Endometrial microvascular endothelial cells (primary cell): ENCODE measurements around the gene AKAP5. TPM values are rescaled to one million over a fixed set of nuclear protein-coding genes. Genes with fewer than 3 reads are reported as not detected.

Source experiments
- in situ Hi-C: cut with HindIII; loops from 2 replicates; pipeline ENCODE4 v1.10.0; 2017; ENCODE audit warnings: low sequenced_read_pairs, low pct_unique_long_range_greater_than_20kb; ENCODE audit errors: inconsistent ontology term
- total RNA-seq: library from RNA; depleted of rRNA; stranded (reverse); fragments of >200 nt; gene quantifications from one replicate; pipeline ENCODE4 v1.2.3, GENCODE V29; 2015; ENCODE audit errors: inconsistent ontology term

Gene AKAP5
- total RNA-seq, 1 donor from 2014 or later = 0.56 TPM

- in situ Hi-C loops = no loop called here
Observed at GRCh38 chr14:64454671-64455070, 10.6 kb upstream of the AKAP5 start.

DNA sequence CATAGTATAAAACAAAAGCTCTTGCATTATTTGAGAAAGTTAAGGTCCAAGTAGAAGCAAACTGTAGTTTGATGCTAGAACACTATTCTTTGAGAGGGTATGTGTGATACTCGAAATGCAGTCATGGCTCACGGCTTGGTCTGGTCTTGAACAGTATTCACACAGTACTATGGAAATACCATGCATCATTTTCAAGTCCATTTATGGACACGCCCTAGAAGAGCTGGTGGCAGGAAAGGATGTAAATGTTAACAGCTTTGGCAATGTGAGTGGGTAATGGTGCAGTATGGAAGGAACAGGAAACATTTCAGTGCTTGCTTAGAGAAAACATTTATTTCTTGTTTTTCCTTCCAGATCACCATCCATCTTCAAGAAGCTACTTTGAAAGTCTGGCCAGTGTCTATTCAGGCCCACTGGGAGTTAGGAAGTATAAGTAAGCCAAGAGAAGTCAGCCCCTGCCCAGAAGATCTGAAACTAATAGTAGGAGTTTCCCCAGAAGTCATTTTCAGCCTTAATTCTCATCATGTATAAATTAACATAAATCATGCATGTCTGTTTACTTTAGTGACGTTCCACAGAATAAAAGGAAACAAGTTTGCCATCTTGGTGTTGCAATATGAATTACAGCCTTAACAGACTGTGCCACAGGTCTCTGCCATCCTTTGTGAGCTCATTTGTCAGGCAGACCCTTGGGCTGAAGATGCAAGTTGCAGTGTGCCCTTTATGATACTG is 5.7 kb upstream of the AKAP5 start:
- in situ Hi-C loops = no loop called here

DNA sequence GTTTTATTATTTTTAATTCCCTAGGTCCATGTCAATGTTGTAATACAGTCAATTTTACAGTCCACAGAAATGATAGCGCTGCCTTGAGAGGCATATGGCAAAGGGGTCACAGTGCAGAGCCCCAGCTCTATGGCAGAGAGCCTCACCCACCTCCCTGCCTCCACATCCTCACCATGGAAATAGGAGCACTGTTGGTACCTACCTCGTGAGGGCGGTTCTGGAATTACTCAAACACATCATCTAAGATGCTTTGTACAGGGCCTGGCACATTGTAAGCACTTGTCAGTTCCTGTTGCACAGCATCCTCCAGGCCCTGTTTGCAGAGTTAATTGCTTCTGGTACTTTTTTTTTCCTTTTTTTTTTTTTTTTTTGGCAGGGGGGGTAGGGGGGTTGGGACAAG is 4.1 kb upstream of the AKAP5 start:
- in situ Hi-C loops = no loop called here

- in situ Hi-C loops = no loop called here
Observed at GRCh38 chr14:64463195-64463594, 2.1 kb upstream of the AKAP5 start.

DNA sequence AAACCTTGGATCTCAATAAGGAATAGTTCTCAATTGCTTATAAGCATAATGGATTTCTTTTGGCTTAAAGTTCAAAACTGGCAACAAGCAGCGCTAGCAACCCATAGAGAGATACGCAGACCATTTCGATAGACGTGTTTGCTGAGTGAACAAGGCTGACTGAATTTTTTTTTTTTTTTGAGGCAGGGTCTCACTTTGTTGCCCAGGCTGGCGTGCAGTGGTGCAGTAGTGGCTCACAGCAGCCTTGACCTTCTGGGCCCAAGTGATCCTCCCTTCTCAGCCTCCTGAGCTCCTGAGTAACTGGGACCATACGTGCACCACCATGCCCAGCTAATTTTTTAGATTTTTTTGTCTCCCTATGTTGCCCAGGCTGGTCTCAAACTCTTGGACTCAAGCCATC is 1.4 kb upstream of the AKAP5 start:
- in situ Hi-C loops = no loop called here

DNA sequence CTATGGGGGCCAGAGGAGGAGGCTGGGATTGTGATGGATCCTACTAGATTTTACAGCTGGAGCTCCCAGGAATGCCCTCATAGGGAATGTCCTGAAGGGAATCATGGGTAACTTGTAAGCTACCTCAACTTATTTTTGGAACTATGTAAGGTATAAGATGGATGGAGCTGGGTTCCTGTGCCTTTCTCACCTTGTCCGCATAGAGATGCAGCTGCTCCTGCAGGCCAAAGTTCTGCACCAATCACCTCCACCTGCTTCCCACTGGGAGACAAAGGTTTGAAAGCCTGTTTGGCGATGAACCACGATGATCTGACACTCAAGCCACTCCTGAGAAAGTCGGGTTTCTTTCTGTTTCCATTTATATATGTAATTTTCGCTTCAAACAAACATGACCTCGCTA is 648 bp upstream of the AKAP5 start:
- in situ Hi-C loops = no loop called here

- in situ Hi-C loops = no loop called here
Observed at GRCh38 chr14:64465831-64466554, 694 bp downstream of the AKAP5 start.

- in situ Hi-C loops = no loop called here
Observed at GRCh38 chr14:64467101-64467500, 1.8 kb downstream of the AKAP5 start.

- in situ Hi-C loops = no loop called here
Observed at GRCh38 chr14:64467566-64467965, 2.3 kb downstream of the AKAP5 start.

GRCh38 chr14:64468451-64468850 is 3.2 kb downstream of the AKAP5 start:
- in situ Hi-C loops = no loop called here

- in situ Hi-C loops = no loop called here
Observed at GRCh38 chr14:64474041-64474440, 8.7 kb downstream of the AKAP5 start.

DNA sequence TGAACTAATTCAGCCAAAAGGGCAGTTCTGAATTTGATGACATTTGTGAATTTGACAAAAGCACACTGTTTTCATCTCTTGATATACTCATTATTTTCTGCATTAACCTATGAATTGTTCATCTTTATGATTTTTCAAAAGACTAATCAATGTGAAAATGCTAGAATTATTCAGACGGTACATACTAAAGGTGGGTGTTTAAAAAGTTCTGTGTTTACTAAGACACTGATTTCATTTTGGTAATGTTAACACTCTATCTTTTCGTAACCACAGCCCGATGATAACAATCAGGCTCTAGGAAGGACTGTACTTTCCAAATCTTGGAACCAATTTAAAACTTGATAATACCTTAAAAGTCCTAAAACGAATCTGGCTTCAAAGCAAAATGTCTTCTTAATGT is 9.4 kb downstream of the AKAP5 start:
- in situ Hi-C loops = no loop called here

- in situ Hi-C loops = no loop called here
Observed at GRCh38 chr14:64475585-64476273, 10.4 kb downstream of the AKAP5 start.

GRCh38 chr14:64476438-64476837 is 11.1 kb downstream of the AKAP5 start:
- in situ Hi-C loops = no loop called here

DNA sequence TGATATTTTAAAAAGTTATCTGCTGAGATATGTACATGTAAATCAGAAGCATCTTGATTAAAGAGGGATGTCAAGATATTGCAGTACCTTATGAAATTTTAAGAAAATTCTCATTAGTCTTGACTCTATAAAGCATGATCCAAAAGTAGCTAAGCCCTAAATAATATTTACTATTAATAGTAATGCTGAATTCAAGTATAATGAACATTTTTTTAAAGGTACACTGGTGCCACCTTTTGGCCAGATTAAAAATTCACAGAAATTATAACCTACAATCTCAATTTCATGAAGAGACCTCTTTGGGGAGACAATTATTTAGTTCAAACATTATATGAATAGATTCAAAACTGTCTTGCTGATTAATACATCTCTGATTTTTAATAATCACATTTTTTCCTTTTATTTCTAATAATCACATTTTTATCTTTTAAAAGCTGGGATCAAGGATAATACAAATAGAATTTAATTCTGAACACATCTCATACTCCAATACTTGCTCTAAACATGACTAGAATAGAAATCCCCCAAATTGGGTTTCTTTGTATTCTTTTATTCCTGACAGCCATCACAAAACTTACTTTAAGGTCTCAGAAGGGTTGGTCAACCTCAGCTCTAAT is 13.4 kb downstream of the AKAP5 start:
- in situ Hi-C loops = no loop called here

GRCh38 chr14:64488590-64489099 is 23.3 kb downstream of the AKAP5 start:
- in situ Hi-C loops = no loop called here

GRCh38 chr14:64491637-64492036 is 26.3 kb downstream of the AKAP5 start:
- in situ Hi-C loops = no loop called here

DNA sequence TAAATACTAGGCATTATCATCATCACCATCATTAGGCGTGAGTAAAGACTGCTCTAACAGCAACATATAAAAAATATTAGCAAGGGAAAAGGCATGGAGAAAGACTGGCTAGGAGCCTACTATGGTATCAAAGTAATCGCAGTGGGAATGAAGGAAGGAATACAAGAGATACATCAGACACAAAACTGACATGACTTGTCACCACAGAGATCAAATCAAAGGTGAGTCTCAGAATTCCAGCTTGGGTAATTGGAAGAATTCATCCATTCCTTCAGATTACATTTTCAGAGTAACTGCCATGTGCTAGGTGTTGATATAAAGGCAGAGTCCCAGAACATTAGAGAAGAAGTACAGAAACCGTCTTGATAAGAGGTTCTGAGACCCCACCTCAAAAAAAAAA is 28.2 kb downstream of the AKAP5 start:
- in situ Hi-C loops = no loop called here

DNA sequence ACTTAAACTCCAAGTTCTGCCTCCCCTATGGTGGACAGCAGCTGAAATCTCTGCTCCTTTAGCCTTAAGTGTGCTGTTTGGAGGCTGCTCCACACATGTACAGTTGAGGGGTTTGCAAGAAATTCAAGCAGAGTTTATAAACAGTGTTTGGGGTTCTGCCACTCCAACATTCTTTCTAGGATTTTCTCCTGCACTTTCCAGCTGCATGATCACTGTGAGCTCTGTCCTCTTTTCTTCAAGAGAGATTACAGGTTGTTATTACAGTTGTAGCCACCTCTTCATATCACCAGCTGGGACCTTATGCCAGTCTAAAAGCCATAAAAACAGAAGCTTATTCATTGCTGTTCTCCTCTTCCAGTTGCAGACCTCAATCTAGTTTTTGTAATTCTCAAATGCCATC is 30.0 kb downstream of the AKAP5 start:
- in situ Hi-C loops = no loop called here
